ENCODE results near the gene FBXO15.
A peak's percentile ranks its signal among the peaks of the same experiment; 100 is the strongest.

DNA sequence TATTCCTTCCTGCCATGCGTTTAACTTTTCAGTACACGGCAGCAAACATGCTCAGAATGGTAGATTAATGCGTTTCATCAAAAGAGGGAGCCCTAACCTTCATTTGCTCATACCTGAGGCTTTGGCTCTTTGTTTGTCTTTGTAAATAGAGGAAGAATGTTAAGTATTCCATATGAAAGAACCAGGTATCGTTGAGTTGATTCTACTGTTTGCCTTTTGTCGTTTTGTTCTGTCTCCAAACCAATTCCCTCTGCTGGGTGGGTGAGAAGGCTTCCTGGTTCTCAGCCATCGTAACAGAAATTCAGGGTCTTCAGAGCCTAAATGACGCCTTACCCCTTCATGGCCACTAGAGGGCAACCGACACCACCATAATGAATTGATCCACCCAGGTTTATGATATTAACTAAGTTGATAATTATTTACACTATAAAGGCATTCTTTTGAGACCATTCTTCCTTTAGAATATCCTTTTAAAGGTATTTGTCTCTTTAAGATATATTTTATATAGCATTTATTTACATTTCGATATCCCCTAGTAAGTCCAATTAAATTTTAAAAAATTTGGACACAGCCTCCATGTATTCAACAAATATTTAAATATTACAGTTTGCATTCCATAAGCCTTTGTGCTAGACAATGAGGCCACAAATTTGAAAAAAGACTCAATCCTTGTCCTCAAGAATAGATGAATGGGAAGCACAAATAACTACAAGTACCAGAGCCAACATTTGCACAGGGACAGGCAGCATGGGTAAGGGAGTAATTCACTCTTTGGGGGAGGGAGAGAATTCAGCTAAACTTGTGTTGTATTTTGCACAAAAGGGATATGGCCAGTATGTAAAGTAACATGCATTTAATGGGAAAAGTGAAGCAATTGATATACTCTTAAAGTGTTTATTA is 48.8 kb upstream of the FBXO15 start:
- no peak for TF ChIP-seq MYC (CRISPR knock-in tag; IDR thresholded peaks at IDR 0.05; ENCODE audit: borderline replicate concordance)
- TF ChIP-seq GABPA (IDR thresholded peaks at IDR 0.05; ENCODE audit: low read depth, low read length) = no peak
- no peak for TF ChIP-seq GABPA (CRISPR knock-in tag; IDR thresholded peaks at IDR 0.05; ENCODE audit: low read depth)
- TF ChIP-seq FOXA1 (IDR thresholded peaks at IDR 0.05) = no peak
- TF ChIP-seq FOXA1 (CRISPR knock-in tag; IDR thresholded peaks at IDR 0.05) = peak; percentile 30; the same call in 1 of the 2 replicates
- TF ChIP-seq ZNF274 (CRISPR knock-in tag; IDR thresholded peaks at IDR 0.05) = no peak
- no peak for TF ChIP-seq POLR2AphosphoS5 (IDR thresholded peaks at IDR 0.05; ENCODE audit: low read depth, low read length)
- peak; percentile 84 for TF ChIP-seq CTCF (CRISPR knock-in tag; IDR thresholded peaks at IDR 0.05)
- TF ChIP-seq, protein P1, sequence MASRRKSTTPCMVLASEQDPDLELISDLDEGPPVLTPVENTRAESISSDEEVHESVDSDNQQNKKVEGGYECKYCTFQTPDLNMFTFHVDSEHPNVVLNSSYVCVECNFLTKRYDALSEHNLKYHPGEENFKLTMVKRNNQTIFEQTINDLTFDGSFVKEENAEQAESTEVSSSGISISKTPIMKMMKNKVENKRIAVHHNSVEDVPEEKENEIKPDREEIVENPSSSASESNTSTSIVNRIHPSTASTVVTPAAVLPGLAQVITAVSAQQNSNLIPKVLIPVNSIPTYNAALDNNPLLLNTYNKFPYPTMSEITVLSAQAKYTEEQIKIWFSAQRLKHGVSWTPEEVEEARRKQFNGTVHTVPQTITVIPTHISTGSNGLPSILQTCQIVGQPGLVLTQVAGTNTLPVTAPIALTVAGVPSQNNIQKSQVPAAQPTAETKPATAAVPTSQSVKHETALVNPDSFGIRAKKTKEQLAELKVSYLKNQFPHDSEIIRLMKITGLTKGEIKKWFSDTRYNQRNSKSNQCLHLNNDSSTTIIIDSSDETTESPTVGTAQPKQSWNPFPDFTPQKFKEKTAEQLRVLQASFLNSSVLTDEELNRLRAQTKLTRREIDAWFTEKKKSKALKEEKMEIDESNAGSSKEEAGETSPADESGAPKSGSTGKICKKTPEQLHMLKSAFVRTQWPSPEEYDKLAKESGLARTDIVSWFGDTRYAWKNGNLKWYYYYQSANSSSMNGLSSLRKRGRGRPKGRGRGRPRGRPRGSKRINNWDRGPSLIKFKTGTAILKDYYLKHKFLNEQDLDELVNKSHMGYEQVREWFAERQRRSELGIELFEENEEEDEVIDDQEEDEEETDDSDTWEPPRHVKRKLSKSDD (CRISPR knock-in tag; IDR thresholded peaks at IDR 0.05; ENCODE audit: low read depth) = no peak
- no peak for TF ChIP-seq CENPX (CRISPR knock-in tag; IDR thresholded peaks at IDR 0.05)
- TF ChIP-seq ELF1 (CRISPR knock-in tag; IDR thresholded peaks at IDR 0.05) = peak; percentile 40; the same call in 1 of the 2 replicates
- no peak for TF ChIP-seq ZNF431 (CRISPR knock-in tag; IDR thresholded peaks at IDR 0.05; ENCODE audit: borderline replicate concordance, low read depth)
